Fibroblast of the aortic adventitia (primary cell): ENCODE measurements around the gene IP6K3. TPM values are rescaled to one million over a fixed set of nuclear protein-coding genes. Genes with fewer than 3 reads are reported as not detected.

ENCODE experiments used
- DNase-seq: peaks from one replicate; pipeline ENCODE4 v3.0.0-alpha.2; 2010; ENCODE audit warnings: low read depth
- H3K4me3 ChIP-seq: 2 replicates; pipeline ENCODE4 v1.5.1; 2011; ENCODE audit warnings: low read depth, mild to moderate bottlenecking, control low read depth, low read length, moderate library complexity
- total RNA-seq: library from RNA; depleted of rRNA; stranded (reverse); fragments of >200 nt; gene quantifications from 2 replicates; pipeline ENCODE4 v1.2.3, GENCODE V29; 2012; ENCODE audit warnings: low replicate concordance
- TF ChIP-seq, protein P1 (sequence below): IDR thresholded peaks from 2 replicates; pipeline ENCODE4 v1.5.1; 2011; ENCODE audit warnings: mild to moderate bottlenecking, low read length, control low read depth, inconsistent platforms; ENCODE audit not compliant: insufficient read depth

The IP6K3 gene
- total RNA-seq, result not detected in 2 replicates

GRCh38 chr6:33746651-33747100 is at the start of gene IP6K3:
Gene IP6K3, minus strand, starts transcription at chr6:33746905. Its CDS starts 11,429 bp downstream, at chr6:33735476.
- H3K4me3 ChIP-seq, result no peak within 1 kb of the TSS
- DNase-seq, result no peak
- TF ChIP-seq, protein P1, sequence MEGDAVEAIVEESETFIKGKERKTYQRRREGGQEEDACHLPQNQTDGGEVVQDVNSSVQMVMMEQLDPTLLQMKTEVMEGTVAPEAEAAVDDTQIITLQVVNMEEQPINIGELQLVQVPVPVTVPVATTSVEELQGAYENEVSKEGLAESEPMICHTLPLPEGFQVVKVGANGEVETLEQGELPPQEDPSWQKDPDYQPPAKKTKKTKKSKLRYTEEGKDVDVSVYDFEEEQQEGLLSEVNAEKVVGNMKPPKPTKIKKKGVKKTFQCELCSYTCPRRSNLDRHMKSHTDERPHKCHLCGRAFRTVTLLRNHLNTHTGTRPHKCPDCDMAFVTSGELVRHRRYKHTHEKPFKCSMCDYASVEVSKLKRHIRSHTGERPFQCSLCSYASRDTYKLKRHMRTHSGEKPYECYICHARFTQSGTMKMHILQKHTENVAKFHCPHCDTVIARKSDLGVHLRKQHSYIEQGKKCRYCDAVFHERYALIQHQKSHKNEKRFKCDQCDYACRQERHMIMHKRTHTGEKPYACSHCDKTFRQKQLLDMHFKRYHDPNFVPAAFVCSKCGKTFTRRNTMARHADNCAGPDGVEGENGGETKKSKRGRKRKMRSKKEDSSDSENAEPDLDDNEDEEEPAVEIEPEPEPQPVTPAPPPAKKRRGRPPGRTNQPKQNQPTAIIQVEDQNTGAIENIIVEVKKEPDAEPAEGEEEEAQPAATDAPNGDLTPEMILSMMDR, result no peak

- no peak for DNase-seq
- TF ChIP-seq, protein P1, result no peak
Observed at GRCh38 chr6:33794910-33795623, 48.4 kb upstream of the IP6K3 start.

DNA sequence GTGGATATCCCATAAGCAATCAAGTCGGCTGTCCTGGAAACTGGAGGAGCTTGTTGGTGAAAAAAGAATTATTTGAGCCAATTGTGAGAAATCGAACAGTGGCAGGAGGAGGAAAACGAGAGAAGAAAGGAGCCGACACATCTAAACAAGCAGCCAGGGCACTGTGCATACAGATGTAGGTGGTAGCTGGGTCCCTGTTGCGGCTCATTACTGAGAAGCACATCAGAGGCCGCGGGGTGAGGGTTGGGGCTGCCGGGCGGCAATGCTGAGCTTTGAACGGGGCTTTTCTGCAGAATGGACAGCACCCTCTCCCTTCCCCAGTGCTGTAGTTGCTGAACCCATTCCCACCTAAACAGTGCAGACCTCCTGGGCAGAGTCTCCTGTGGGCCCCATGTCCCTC is 46.3 kb upstream of the IP6K3 start:
- TF ChIP-seq, protein P1, result no peak
- no peak for DNase-seq
- H3K4me3 ChIP-seq, result no peak overlapping the region

More at GRCh38 chr6:33794910-33795623, 48.4 kb upstream of the IP6K3 start:
- no peak overlapping the region for H3K4me3 ChIP-seq

- TF ChIP-seq, protein P1, result no peak
- H3K4me3 ChIP-seq, result no peak overlapping the region
- DNase-seq, result no peak
Observed at GRCh38 chr6:33791620-33792019, 44.9 kb upstream of the IP6K3 start.

DNA sequence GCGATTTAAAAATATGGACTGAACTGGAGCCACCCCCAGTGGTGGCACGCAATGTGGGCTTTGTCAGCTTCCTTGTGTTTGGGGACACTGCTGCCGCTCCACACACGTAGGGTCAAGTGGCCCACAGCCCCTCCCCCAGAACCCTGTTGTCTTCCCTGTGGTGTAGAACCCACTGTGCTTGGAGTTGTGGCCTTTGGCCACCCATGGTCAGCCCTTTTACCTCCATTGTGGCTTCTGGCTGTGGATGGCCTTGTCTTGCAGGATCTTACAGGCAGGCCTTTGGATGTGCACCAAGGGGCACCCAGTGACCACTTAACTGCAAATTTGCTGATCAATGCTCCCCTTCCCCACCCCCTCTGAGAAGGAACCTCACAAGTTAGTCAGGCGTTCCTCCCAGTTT is 44.2 kb upstream of the IP6K3 start:
- DNase-seq, result no peak
- no peak overlapping the region for H3K4me3 ChIP-seq
- TF ChIP-seq, protein P1, result no peak

GRCh38 chr6:33790379-33790778 is 43.7 kb upstream of the IP6K3 start:
- H3K4me3 ChIP-seq, result no peak overlapping the region
- no peak for DNase-seq
- TF ChIP-seq, protein P1, result no peak
